NCI-H2107 treated with DMSO at 0.1 percent for 48 hours (cell line): ENCODE results near the gene RNF11.

Experiments
- DNase-seq: peaks from one replicate; lab custom pipeline; 2025; ENCODE audit not compliant: unreplicated experiment; lab: John Stamatoyannopoulos, UW

The RNF11 gene

DNA sequence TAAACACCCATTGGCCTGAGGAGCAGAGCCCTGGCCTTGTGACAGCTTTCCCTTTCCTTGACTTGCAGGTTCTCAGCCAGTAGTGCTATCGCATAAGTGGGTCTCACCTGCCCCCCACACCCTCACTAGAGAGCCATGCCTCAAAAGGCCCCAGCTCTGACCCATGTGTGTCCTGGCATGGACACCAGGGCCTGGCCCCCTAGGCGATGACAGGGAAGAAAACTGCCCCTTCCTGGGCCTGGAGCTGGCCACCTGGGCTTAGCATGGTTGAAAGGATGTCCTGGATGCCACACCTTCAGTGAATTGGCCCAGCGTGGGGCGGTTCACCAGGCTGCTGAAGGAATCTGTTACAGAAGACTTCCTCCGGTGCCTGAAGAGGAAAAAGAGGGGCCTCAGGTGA, 75.8 kb downstream of the RNF11 start:
- no peak for DNase-seq

DNA sequence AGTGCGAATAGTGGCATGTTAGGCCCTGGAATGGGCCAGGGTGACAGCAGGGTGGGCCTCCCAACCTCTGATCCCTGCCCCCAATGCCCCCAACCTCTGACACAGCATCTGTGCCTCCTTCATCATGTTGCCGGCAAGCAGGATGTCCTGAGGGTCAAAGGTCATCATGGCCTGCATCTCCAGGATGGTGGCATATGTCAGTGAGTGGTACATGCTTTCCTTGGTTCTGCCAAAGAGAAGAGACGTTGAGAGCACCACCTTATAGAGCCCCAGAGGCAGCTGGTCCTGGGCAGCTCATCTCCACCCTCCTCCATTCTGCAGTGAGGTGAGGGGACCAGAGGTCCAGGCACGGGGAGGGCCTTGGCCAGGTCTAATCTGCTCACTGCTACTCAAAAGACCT, 76.6 kb downstream of the RNF11 start:
- DNase-seq, result no peak

DNA sequence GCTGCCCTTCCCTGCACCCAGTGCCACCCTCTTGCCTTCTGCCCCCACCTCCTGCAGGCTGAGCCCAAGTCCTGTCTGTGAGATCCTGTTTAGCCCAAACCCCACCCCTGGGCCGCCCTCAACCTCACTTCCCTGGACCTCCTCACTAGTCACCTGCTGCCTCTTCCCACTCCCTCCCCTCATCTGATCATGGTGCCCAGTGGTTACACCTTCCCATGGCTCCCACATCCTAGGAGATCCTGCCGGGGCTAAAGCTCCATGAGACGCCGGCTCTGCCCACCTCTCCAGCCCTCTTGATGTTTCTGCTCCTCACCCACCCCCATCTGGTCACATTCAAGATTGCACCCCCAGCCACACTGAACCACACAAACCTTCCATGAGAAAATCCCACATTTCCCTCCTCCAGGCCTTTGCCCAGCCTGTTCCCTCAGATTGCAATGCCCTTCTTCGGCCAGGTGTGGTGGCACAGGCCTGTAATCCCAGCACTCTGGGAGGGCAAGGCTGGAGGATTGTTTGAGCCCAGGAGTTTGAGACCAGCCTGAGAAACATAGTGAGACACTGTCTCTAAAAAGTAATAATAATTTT, 77.3 kb downstream of the RNF11 start:
- no peak for DNase-seq

DNA sequence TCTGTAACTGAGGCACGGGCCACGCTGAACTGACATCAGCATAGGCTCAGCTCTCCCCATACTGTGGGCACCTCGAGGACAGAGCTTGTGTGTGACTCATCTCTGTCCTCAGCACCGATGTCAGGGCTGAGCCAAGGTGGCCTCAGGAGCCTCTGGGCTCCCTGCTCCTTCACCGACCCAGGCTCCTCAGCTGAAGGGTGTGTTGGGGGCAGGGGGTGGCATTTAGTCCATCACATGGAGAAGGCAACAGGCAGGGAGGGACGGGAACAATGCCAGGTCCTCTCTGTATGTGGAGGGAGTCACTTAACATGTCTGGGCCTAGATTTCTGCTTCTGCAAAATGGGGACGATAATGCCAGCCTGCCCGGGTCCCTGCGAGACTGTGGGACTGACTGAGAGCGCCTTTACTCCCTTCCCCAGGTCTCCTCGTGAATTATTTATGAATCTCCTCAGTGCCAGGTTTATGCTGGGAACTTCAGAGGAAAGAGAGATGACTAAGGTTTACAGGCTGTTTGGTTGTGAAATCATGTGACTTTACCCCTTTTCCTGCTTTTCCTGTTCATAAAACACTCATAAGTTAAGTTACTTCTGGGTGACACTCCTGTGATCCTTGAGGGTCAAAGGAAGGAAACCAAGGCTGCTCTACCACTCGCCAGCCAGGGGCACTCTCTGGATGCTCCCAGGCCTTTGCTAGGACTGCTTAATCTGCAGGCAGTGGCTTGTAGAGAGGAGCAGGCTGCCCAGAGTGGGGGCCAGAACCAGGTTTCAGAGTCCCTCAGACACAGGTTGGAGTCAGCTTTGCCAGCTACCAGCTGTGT, 78.1 kb downstream of the RNF11 start:
- no peak for DNase-seq

DNA sequence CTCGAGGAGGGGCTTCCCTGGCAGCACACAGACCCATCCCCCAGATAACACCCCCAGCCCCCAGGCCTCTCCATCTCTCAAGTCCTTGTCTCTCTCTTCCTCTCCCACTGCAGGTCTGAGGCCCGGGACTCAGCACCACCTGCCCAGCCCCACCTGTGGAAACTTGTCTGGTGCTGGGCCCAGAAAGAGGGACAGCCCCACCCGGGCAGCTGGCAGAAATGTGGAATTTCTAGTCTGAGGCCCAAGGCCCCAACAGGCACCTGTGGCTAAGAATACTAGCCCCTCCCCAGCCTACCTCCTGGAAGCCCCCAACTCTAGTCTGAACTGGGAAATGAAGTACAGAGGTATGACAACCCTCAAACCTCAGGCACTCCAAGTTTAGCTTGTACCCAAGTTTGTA, 78.9 kb downstream of the RNF11 start:
- no peak for DNase-seq

DNA sequence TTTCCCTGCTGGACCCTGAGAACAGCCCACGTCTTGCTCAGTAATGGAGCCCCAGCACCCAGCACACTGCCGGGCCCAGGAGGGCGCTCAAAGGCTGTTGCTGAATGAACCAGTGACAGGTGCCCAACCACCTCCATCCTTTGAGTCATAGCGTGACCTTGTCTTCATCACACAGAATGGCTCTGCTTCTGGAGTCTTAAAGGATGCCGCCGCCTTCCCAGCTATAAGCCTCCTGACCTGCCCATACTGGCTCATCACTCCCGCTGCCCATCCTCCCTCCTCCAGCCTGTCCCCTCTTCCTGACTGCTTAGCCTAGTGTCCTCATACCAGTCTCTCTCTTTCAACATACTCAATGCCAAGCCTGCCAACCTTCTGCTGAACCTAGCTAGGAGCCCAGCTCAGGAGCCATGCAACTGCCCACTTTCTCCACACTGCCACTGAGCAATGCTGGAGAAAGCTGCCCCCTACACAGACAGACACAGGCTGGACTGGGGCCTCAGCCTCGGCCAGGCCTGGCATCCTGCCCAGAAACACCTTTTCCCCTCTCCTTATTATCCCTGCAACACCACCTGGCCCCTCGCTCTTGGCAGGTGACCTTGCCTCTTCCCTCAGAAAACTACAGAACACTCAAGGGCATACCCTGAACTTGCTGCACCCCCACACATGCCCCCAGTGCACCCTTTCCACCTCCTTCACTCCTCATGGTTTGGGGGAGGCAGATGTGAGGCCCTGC, 80.2 kb downstream of the RNF11 start:
- DNase-seq, result no peak

DNA sequence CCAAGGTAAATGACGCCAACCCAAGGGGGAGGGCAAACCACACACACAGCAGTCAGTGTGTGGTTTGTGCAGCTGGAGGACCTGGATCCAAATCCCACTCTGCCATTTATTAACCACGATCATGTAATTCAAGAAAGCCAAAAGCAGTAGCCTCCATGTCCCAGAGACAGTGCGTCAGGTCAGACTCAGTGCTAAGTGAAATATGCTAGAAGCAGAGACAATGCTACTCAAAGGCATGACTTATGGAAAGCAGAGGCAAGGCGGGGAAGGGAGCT, 80.7 kb downstream of the RNF11 start:
- DNase-seq, result peak; percentile 69

DNA sequence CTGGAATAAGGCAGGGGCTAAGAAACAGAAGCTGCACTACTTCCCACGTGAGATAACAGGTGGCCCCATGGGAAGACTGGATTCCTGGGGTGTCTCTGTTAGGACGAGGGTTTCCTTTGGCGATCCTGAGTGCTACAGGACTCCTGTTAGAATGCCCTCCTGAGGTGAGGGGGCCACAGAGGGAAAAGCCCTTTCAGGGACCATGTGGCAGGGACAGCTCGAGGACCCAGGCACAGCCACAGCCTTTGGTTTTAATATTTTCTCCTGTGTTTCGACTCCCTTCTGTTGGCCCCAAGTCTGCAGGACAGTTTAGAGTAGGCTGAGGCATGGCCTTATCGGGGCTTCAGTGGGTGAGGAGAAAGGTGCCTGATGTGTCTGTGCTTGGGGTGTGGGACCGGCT, 81.7 kb downstream of the RNF11 start:
- no peak for DNase-seq

DNA sequence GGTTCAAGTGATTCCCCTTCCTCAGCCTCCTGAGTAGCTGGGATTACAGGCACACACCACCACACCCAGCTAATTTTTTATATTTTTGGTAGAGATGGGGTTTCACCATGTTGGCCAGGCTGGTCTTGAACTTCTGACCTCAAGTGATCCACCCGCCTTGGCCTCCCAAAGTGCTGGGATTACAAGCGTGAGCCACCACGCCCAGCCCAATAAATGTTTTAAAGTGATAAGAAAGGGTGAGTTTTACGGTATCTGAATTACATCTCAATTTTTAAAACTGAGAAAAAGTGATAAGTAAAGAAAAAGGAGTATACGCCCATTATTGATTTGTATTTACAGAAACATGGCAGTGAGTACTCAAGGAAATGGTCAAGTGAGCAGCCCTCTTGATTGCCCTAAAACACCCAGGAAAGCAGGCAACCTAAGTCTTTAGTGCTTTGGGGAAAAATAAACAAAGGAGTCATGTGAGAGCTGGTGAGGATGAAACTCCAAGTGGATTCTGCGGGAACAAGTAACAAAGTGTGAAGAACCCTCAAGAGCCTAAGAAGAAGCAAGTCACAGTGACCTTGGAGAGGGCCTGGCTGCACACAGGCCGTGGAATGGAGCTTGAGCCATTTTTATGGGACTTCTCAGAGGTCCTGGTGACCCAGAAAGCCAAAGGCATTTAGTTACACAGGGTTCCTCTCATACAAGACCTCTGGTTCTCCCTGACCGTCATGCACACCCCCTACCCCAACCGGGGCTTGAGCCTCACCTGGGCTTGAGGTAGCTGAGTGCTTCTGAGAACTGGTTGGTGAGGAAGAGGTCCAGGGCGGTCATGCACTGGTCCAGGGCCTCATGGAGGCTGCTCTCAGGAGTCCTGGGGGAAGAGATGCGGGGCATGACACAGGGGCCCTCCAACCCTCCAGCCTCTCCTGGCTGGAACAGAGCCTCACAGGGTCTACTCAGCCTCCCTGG, 85.2 kb downstream of the RNF11 start:
- DNase-seq, result no peak

DNA sequence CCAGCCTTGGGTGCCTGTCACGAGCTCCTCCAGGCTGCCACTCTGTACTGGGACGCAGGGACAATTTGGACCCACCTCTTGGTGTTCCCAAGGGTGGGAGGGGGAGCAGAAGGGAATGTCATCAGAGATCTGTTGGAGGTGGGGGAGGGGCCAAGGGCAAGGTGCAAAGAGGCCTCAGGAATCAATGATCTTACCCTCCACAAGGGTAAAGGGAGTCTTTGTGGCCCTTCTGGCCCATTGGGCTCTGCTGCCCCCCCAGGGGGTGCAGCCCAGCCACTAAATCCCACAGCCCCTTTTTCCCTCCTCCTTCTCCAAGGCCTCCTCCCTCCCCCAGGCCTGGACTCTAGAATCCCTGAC, 85.8 kb downstream of the RNF11 start:
- DNase-seq, result no peak

DNA sequence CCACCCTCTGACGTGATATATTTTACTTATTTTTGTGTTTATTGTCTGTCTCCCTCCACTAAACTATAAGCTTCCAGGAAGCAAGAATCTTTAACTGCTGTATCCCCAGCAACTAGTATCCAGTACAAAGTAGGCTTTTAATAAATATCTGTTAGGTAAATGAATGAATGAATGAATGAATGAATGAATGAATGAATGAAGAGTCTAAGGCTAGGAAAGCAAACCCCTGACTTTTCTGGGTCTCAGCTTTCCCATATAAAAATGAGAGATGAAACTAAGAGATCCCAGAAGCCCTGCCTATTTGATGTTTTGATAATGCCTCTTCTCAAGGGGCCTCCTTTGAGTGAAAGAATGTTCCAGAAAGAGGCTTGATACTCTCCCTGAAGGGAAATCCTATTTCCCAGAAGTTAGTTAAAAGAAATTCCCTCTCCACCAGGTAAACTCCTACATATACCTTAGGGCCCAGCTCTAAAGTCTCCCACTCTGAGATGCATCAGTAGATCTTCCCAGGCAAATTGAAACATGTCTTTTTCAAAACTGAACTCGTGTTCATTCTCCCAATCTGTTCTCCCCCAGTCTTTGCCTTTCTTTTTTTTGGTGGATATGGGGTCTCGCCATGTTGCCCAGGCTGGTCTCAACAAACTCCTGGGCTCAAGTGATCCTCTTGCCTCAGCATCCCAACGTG, 86.5 kb downstream of the RNF11 start:
- DNase-seq, result no peak
